ENCODE data around the gene PRR7. TPM values are rescaled to one million over a fixed set of nuclear protein-coding genes. Genes with fewer than 3 reads are reported as not detected.
A peak's percentile ranks its signal among the peaks of the same experiment; 100 is the strongest.

PRR7 gene
- total and polyA plus RNA-seq, 2 of the 4 experiments (the other 2 are of a cell fraction) = 1.1 to 10.1 TPM

GRCh38 chr5:177454397-177455035, 7.9 kb downstream of the PRR7 start (continued):
- TF ChIP-seq BHLHE40 (IDR thresholded peaks at IDR 0.05; ENCODE audit: low read depth, low read length) (peak; percentile 35; the same call in 1 of the 2 replicates), MAZ (IDR thresholded peaks at IDR 0.05; ENCODE audit: borderline replicate concordance, low read depth, low read length) (peak; percentile 95)

DNA sequence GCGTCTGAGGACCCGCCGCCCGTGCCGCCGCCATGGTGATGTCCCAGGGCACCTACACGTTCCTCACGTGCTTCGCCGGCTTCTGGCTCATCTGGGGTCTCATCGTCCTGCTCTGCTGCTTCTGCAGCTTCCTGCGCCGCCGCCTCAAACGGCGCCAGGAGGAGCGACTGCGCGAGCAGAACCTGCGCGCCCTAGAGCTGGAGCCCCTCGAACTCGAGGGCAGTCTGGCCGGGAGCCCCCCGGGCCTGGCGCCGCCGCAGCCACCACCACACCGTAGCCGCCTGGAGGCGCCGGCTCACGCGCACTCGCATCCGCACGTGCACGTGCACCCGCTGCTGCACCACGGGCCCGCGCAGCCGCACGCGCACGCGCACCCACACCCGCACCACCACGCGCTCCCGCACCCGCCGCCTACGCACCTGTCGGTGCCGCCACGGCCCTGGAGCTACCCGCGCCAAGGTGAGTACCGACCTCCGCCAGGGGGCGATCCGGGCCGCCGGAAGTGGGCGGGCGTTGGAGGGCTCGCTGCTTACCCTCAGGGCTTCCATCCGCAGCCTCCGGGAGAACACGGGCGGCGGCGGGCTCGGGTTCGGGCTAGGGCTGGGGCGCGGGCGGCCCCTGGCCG, 8.5 kb downstream of the PRR7 start:
- DNase-seq = peak; percentile 57
- peaks cover 36% of the 10 kb centered on the region for H3K36me3 ChIP-seq (ENCODE audit: control insufficient read depth, insufficient read depth, low read length)
- in situ Hi-C loops (cut with MboI; ENCODE audit: low sequenced_read_pairs) (no loop called here), dilution Hi-C loops (cut with HindIII; ENCODE audit: low sequenced_read_pairs, unreplicated experiment) (no loop called here), intact Hi-C loops (cut with micrococcal nuclease) (loop anchor here (1.0 kb wide), 1 partner anchor 45 kb away; no protein-coding TSS in a partner anchor)
- H3K4me2 ChIP-seq (ENCODE audit: low read depth, low read length) = peak overlapping the region; percentile 82
- H3K9me3 ChIP-seq (ENCODE audit: control insufficient read depth, insufficient read depth, low read length) = no peaks in the 10 kb centered on the region
- no TSS peak for BruUV-seq (replicated peaks)
- H3K27ac ChIP-seq (ENCODE audit: insufficient read depth, low read length) = no peak overlapping the region; the same call in 1 of the 2 replicates
- no peak overlapping the region for H3K23ac ChIP-seq (ENCODE audit: low read depth, low read length)
- H3K18ac ChIP-seq (ENCODE audit: low read depth, low read length) = no peak overlapping the region
- H4K5ac ChIP-seq (ENCODE audit: low read depth, low read length) = no peak overlapping the region
- H4K91ac ChIP-seq (ENCODE audit: insufficient read depth, low read depth, low read length) = no peak overlapping the region
- H2BK5ac ChIP-seq (ENCODE audit: low read depth, low read length, poor library complexity, severe bottlenecking) = no peak overlapping the region
- peak; percentile 37 for ATAC-seq (ENCODE audit: low read depth)
- peak overlapping the region; percentile 82 for H2AFZ ChIP-seq (replicated peaks; ENCODE audit: low read length, poor library complexity)
- H4K8ac ChIP-seq (ENCODE audit: low read depth in 2 of 2, low read length in 2 of 2) = no peak overlapping the region
- no peak overlapping the region for H2AK5ac ChIP-seq (ENCODE audit: low read depth, low read length)
- no peak overlapping the region for H2BK120ac ChIP-seq (ENCODE audit: low read depth, low read length)
- 0 out of 2 replicates have a peak overlapping the region, but pooled peaks have one; percentile 1 for H3K56ac ChIP-seq (ENCODE audit: extremely low read depth, insufficient read depth, low read length)
- H3K4me1 ChIP-seq (ENCODE audit: control insufficient read depth, insufficient read depth, low read length) = peaks cover 8% of the 10 kb centered on the region
- H2BK20ac ChIP-seq (ENCODE audit: low read depth, low read length) = no peak overlapping the region
- 2% methylated on average over 31 of the region's 80 CpGs; no CpG with 5 or more reads in 1 of the 2 experiments for WGBS, 2 experiments (ENCODE audit: extremely low coverage in 2 of 2, insufficient read length in 1 of 2)
- CTCF ChIA-PET = interaction anchor here (0.7 to 5.2 kb wide), 6 partner anchors 10 to 65 kb away, joined by 3 to 44 read pairs (median 4); no protein-coding TSS in a partner anchor
- H3K79me1 ChIP-seq (ENCODE audit: low read depth in 1 of 2, low read length in 2 of 2) = peaks cover 0 to 7% of the 10 kb centered on the region in 2 experiments; a peak in 1 of 4 replicates
- H2BK15ac ChIP-seq (ENCODE audit: low read depth, low read length) = no peak overlapping the region
- H3K4me3 ChIP-seq (ENCODE audit: insufficient read depth, low read depth, low read length) = peak overlapping the region; percentile 38
- 0 out of 2 replicates have a peak overlapping the region, but pooled peaks have one; percentile 14 for H3K9ac ChIP-seq (ENCODE audit: low read depth, low read length)
- POLR2A ChIA-PET (ENCODE audit: unreplicated experiment) = interaction anchor here (0.5 kb wide), 1 partner anchor 66 kb away, joined by 3 read pairs; no protein-coding TSS in a partner anchor
- H3K9me1 ChIP-seq (ENCODE audit: insufficient read depth, low read length) = no peaks in the 10 kb centered on the region
- H2AK9ac ChIP-seq (replicated peaks; ENCODE audit: low read depth, low read length, poor library complexity) = peak overlapping the region; percentile 82
- no peak overlapping the region for H3K4ac ChIP-seq (ENCODE audit: low read depth, low read length)
- TF ChIP-seq, protein P1, sequence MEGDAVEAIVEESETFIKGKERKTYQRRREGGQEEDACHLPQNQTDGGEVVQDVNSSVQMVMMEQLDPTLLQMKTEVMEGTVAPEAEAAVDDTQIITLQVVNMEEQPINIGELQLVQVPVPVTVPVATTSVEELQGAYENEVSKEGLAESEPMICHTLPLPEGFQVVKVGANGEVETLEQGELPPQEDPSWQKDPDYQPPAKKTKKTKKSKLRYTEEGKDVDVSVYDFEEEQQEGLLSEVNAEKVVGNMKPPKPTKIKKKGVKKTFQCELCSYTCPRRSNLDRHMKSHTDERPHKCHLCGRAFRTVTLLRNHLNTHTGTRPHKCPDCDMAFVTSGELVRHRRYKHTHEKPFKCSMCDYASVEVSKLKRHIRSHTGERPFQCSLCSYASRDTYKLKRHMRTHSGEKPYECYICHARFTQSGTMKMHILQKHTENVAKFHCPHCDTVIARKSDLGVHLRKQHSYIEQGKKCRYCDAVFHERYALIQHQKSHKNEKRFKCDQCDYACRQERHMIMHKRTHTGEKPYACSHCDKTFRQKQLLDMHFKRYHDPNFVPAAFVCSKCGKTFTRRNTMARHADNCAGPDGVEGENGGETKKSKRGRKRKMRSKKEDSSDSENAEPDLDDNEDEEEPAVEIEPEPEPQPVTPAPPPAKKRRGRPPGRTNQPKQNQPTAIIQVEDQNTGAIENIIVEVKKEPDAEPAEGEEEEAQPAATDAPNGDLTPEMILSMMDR (conservative IDR thresholded peaks at IDR 0.05; ENCODE audit: low read depth, low read length) = peak; percentile 60
- TF ChIP-seq BHLHE40 (IDR thresholded peaks at IDR 0.05; ENCODE audit: low read depth, low read length) (peak; percentile 91), MAZ (IDR thresholded peaks at IDR 0.05; ENCODE audit: borderline replicate concordance, low read depth, low read length) (peak; percentile 31; the same call in 1 of the 2 replicates), RCOR1 (IDR thresholded peaks at IDR 0.05; ENCODE audit: insufficient replicate concordance, low read length) (peak; percentile 63), SMC3 (IDR thresholded peaks at IDR 0.05; ENCODE audit: low read depth, low read length) (no peak; the same call in 1 of the 2 replicates), MXI1 (IDR thresholded peaks at IDR 0.05; ENCODE audit: borderline replicate concordance, low read depth, low read length) (peak; percentile 51; the same call in 1 of the 2 replicates), FOS (IDR thresholded peaks at IDR 0.05; ENCODE audit: low read depth, low read length) (no peak)
- H3K14ac ChIP-seq (replicated peaks; ENCODE audit: low read depth, low read length) = no peak overlapping the region
- H3K27me3 ChIP-seq (ENCODE audit: control insufficient read depth, insufficient read depth, low read length) = no peaks in the 10 kb centered on the region
- peaks cover 56% of the 10 kb centered on the region for H4K20me1 ChIP-seq (ENCODE audit: insufficient read depth, low read length)

Data from IMR-90 (cell line).